OCI-LY1 (cell line): ENCODE results near the gene CD58.

Source experiments
- CTCF ChIP-seq: fragments of 200-600 bp; sonication (generic), shearing (Covaris generic); IDR thresholded peaks from 2 replicates; pipeline ENCODE4 v1.5.1; 2017; ENCODE audit warnings: mild to moderate bottlenecking, antibody characterized with exemption, low read length, moderate library complexity, mixed read lengths
- EZH2 ChIP-seq: fragments of 200-600 bp; sonication (generic), shearing (Covaris generic); IDR thresholded peaks from 2 replicates; pipeline ENCODE4 v1.8.0; 2017; ENCODE audit warnings: borderline replicate concordance, mixed run types, mild to moderate bottlenecking, antibody characterized with exemption, low read length, moderate library complexity, mixed read lengths

GRCh38 chr1:116558571-116558970 is 12.3 kb downstream of the CD58 start:
- TF ChIP-seq CTCF (no peak), EZH2 (no peak)
